MV-4-11 (cell line): ENCODE results near the gene DESI1.
"Not testable (repeated sequence)": the region's sequence is repeated elsewhere in the genome, so short reads cannot be mapped to it uniquely, and the experiment has no call there.

Source experiments
- DNase-seq: peaks from one replicate; lab custom pipeline; 2025; lab: John Stamatoyannopoulos, UW

Gene DESI1

DNA sequence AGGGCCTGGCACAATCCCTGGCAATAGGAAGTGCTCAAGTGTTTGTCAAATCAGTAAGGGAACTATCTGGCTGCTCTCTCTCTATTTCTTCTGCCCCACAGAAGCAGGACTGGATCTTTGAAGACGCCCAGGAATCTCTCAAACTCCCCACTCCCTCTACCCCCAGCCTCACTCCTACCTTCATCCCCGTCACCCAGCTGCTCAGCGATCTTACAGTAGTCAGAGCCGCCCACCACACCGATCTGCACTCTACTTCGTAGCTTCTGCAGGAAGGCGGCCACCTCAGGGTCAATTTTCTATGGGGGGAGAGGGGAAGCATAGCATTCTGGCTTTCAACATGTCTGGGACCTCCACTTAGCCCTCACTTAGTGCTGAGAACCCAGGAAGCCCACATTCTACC is 34.9 kb downstream of the DESI1 start:
- no peak for DNase-seq

DNA sequence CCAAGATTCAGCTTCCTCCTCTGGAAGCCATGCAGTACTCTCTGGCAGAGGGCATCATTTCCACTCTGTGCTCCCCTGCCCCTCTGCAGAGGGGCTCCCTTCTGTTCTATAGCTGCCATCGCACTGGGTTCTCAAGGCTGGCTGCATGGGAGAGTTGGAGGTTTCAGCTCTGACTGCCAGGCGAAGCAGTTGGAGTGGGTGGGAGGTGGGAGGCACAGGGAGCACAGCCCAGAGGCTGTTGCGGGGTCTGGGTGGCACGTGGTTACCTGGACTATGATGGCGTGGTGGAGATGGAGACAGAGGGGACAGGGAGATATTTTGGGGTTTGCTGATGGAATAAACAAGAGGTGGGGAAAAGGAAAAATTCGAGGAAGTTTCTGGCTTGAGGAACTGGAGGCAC is 36.0 kb downstream of the DESI1 start:
- no peak for DNase-seq

GRCh38 chr22:41582694-41583093 is 38.1 kb downstream of the DESI1 start:
- DNase-seq = peak; percentile 73

- no peak for DNase-seq
Measured at GRCh38 chr22:41579997-41580355, 40.9 kb downstream of the DESI1 start.

- DNase-seq = no peak
Measured at GRCh38 chr22:41579297-41579996, 41.4 kb downstream of the DESI1 start.

DNA sequence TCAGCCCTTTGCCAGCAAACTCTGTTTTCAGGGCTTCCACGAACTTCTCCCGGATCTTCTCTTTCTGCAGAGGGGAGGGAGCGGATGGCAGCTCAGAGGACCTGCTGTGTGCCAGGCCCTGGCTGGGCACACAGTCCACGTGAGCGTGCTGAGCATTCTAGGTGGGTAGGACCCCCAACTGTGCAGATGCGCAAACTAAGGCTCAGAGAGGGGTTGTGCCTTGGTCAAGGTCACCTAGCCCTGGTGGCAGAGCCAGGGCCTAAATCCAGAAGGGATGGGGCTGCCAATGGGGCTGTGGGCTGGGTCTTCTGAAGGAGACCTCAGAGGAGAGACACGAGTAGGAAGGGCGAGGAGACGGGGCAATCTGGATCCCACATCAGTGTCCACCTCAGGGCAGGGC is 42.0 kb downstream of the DESI1 start:
- DNase-seq = no peak

DNA sequence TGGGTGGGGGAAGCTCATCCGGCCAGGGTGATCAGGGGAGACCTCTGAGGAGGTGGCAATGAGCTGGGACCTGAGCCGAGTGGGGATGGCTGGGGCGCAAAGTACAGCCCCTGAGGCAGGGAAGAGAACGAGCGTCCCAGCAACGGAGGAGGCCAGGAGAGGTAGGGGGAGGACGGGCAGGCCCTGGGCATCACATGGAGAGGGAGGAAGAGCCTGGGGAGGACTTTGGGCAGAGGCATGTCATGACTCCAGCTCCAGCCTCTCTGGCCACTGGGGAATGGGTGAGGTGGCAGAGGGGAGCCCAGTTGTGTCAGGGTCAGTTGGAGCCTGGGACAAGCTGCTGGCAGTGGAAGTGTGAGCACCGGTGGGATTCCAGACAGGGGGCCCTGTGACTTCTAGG is 42.7 kb downstream of the DESI1 start:
- no peak for DNase-seq

GRCh38 chr22:41576877-41577276 is 44.0 kb downstream of the DESI1 start:
- DNase-seq = peak; percentile 41

GRCh38 chr22:41575533-41575932 is 45.3 kb downstream of the DESI1 start:
- DNase-seq = no peak

DNA sequence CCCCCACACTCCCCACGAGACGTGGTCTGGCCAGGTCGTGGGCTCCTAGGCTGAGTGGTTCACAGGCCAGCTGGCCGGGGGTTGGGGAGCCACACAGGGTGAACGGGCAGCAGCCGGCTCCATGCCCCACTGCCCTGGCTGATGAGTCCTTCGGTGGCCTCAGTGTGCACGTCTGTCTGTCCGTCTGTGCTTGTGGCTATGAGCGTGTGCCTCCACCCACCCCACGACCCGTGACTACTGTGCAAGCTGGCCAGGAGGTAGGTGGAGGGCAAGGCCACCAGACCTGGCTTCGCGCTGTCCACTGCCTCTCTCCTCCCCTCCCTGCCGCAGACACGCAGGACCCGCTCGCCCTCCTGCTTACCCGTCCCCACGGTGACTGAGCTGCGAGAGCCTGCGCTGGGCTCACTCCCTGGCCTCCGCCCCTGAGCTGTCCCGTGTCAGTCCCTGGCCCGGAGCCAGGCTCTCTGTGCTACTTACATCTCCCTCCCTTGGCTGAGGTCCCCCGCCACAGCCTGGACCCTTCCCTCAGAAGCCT is 45.9 kb downstream of the DESI1 start:
- no peak for DNase-seq

DNA sequence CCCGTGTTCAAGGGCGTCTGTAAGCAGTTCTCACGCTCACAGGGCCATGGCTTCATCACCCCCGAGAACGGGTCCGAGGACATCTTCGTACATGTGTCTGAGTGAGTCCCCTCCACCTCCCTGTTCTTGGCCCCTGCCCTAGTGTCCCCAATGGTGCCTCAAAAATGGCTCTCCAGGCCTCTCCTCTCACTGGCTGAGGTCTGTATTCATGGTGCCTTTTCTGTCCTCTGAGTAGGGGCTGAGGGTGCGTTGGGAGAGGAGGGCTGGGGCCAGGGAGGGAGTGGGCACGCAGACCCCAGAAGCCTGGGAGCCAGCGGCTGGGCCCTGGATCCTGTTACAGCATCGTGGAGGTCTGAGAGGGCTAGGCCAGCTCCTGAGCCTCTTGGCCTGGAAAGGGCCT is 47.2 kb downstream of the DESI1 start:
- no peak for DNase-seq

DNA sequence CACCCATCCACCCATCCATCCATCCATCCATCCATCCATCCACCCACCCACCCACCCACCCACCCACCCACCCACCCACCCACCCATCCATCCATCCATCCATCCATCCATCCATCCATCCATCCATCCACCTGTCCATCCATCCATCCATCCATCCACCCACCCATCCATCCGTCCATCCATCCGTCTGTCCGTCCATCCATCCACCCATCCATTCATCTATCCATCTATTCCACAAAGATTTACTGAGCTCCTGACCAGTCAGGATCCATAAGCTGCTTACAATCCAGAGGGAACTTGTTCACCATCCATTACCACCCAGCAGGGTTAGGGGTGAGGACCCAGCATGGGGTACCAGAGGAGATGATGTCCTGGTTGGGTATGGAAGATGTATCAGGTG is 48.5 kb downstream of the DESI1 start:
- not testable (repeated sequence) for DNase-seq

GRCh38 chr22:41571786-41572185 is 49.1 kb downstream of the DESI1 start:
- no peak for DNase-seq

DNA sequence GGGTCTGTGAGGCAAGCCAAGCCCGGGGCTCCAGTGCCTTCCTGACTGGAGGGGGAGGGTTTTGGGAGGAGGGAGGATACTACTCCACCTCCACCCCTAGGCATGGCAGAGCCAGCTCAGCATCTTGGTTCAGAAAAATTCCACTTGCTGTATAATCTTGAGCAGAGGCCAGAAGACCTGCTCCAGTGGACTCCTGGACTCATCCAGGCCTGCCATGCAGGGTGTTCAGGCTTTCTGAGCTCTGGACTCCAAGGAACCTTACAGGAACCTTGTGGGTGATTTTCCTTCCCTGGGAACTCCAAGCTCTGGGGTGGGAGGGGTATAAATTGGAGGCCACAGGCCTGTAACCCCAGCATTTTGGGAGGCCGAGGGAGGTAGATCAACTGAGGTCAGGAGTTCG is 50.6 kb downstream of the DESI1 start:
- DNase-seq = no peak

GRCh38 chr22:41568811-41569210 is 52.0 kb downstream of the DESI1 start:
- no peak for DNase-seq

- no peak for DNase-seq
Measured at GRCh38 chr22:41567512-41567768, 53.4 kb downstream of the DESI1 start.

- DNase-seq = peak; percentile 41
Measured at GRCh38 chr22:41565403-41566054, 55.3 kb downstream of the DESI1 start.

DNA sequence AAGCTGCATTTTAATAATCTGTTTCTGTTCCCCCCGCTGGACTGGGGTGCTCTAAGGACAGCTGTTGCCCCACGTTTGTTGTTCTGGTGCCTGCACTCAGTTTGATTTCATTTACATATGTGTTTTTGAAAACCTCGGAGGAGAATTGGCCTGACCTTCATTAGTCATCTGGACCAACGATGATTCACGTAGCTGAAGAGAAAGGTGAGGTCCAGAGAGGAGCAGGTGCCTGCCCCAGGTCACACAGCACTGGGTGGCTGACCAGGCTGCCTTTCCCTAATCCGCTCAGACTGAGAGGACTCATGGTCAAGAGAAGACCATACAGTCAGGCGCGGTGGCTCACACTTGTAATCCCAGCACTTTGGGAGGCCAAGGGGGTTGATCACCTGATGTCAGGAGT is 56.3 kb downstream of the DESI1 start:
- DNase-seq = no peak

GRCh38 chr22:41563051-41563711 is 57.7 kb downstream of the DESI1 start:
- no peak for DNase-seq

GRCh38 chr22:41562461-41562860 is 58.4 kb downstream of the DESI1 start:
- no peak for DNase-seq

DNA sequence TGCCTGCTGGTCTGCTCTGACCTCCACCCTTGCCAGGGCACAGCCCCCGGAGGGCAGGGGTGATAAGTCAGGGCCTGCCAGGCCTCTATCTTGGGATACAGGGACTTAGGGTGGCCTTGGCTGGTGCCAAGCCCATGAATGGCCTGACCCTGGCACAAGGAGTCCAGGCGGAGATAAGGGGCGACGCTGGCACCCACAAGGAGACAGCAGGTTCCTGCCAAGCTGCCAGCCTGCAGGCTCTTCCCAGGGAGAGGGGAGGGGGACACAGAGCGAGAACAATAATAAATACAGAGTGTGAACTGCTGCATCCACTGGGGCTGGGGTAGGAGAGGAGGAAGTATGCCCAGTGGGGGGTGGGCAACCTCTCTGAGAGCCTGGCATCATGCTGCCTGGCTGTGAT is 59.1 kb downstream of the DESI1 start:
- no peak for DNase-seq

GRCh38 chr22:41561335-41561734 is 59.5 kb downstream of the DESI1 start:
- DNase-seq = no peak

DNA sequence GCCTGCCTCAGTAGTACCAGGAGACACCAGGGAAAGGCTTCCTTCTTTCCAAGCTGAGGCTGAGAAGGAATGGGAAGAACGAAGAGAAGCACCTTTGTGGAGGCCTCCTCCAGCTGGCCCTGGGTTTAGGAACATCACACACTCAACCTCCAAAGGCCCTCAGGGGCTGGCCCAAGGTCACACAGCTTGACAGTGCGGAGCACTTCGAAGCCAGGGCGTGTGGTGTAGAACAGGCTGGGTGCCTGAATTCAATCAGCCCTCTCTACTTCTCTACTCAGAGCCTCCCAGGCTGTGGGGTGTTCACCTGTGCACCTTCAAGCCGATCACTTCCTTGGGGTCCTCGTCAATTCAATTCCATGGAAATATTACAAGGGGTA is 60.8 kb downstream of the DESI1 start:
- DNase-seq = no peak

DNA sequence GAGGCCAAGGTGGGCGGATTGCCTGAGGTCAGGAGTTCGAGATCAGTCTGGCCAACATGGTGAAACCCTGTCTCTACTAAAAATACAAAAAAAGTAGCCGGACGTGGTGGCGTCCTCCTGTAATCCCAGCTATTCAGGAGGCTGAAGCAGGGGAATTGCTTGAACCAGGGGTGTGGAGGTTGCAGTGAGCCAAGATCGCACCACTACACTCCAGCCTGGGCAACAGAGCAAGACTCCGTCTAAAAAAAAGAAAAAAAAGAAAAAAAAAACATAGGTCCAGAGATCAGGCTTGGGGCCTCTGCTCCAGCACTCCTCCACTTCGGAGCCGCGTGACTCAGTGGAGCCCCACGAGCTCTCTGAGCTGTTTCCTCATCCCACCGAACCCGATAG is 62.6 kb downstream of the DESI1 start:
- not testable (repeated sequence) for DNase-seq
